ENCODE data around the gene ATG101. TPM values are rescaled to one million over a fixed set of nuclear protein-coding genes. Genes with fewer than 3 reads are reported as not detected.

The ATG101 gene
- polyA plus RNA-seq, 1 donor (not counting 4 experiments of a cell fraction or from before 2014, with no cell fraction given), result 62.7 TPM

DNA sequence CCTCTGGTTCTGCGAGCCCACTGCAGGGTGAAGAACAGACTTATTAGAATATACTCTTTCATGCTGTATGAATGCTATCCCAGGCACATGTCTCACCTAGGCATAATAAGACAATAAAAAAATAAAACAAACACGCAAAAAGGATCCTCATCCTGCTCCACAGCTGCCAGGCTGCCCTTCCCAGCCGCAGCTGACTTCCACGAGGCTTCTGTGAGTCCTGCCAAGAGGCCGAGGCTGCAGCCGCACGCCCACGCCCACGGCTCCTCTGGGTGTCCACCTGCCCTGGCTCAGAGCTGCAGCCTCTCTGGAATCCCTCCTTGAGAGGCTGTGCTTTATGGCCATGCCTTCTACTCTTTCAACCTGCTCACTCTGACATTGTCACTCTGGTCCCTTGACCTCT, 16.6 kb downstream of the ATG101 start:
- FAIRE-seq, result no peak
- no peak overlapping the region for H3K9ac ChIP-seq (ENCODE audit: control insufficient read depth, extremely low read depth, insufficient read depth, low read length)
- dilution Hi-C loops (cut with MboI; ENCODE audit: extremely low pct_ligation_motif_present, low sequenced_read_pairs), result no loop called here
- peaks cover 3% of the 10 kb centered on the region for H4K20me1 ChIP-seq (ENCODE audit: control insufficient read depth, extremely low read depth, insufficient read depth, low read length)
- H3K79me2 ChIP-seq (ENCODE audit: control insufficient read depth, insufficient read depth, low read length), result no peaks in the 10 kb centered on the region
- TF ChIP-seq EZH2 (IDR thresholded peaks at IDR 0.05; ENCODE audit: low read length), result no peak
- TF ChIP-seq, protein P1, sequence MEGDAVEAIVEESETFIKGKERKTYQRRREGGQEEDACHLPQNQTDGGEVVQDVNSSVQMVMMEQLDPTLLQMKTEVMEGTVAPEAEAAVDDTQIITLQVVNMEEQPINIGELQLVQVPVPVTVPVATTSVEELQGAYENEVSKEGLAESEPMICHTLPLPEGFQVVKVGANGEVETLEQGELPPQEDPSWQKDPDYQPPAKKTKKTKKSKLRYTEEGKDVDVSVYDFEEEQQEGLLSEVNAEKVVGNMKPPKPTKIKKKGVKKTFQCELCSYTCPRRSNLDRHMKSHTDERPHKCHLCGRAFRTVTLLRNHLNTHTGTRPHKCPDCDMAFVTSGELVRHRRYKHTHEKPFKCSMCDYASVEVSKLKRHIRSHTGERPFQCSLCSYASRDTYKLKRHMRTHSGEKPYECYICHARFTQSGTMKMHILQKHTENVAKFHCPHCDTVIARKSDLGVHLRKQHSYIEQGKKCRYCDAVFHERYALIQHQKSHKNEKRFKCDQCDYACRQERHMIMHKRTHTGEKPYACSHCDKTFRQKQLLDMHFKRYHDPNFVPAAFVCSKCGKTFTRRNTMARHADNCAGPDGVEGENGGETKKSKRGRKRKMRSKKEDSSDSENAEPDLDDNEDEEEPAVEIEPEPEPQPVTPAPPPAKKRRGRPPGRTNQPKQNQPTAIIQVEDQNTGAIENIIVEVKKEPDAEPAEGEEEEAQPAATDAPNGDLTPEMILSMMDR (optimal IDR thresholded peaks at IDR 0.05 in 1 of 3, IDR thresholded peaks at IDR 0.05 in 1 of 3, conservative IDR thresholded peaks at IDR 0.05 in 1 of 3; ENCODE audit: extremely low read depth in 1 of 3, insufficient read depth in 2 of 3, low read length in 3 of 3), result no peak
- no peaks in the 10 kb centered on the region for H3K9me3 ChIP-seq (ENCODE audit: control insufficient read depth, low read depth, low read length)
- H3K9me1 ChIP-seq (ENCODE audit: control insufficient read depth, extremely low read depth, insufficient read depth, low read length), result no peaks in the 10 kb centered on the region
- no peak overlapping the region for H3K4me3 ChIP-seq (ENCODE audit: control insufficient read depth in 2 of 3, extremely low read depth in 1 of 3, insufficient read depth in 2 of 3, low read depth in 1 of 3, low read length in 3 of 3)
- DNase-seq (ENCODE audit: low read depth, low spot score), result no peak
- H3K27me3 ChIP-seq (ENCODE audit: control insufficient read depth, extremely low read depth, insufficient read depth, low read length), result peaks cover 42% of the 10 kb centered on the region
- no peak overlapping the region for H3K27ac ChIP-seq (ENCODE audit: control insufficient read depth, insufficient read depth, low read length)
- H3K4me2 ChIP-seq (ENCODE audit: control insufficient read depth, extremely low read depth, insufficient read depth, low read depth, low read length), result no peak overlapping the region
- H3K36me3 ChIP-seq (ENCODE audit: control insufficient read depth in 2 of 2, extremely low read depth in 1 of 2, insufficient read depth in 2 of 2, low read length in 2 of 2), result no peaks in the 10 kb centered on the region
- no peaks in the 10 kb centered on the region for H3K4me1 ChIP-seq (ENCODE audit: control insufficient read depth, extremely low read depth, insufficient read depth, low read length)
- no peak overlapping the region for H2AFZ ChIP-seq (ENCODE audit: control insufficient read depth, low read length)

DNA sequence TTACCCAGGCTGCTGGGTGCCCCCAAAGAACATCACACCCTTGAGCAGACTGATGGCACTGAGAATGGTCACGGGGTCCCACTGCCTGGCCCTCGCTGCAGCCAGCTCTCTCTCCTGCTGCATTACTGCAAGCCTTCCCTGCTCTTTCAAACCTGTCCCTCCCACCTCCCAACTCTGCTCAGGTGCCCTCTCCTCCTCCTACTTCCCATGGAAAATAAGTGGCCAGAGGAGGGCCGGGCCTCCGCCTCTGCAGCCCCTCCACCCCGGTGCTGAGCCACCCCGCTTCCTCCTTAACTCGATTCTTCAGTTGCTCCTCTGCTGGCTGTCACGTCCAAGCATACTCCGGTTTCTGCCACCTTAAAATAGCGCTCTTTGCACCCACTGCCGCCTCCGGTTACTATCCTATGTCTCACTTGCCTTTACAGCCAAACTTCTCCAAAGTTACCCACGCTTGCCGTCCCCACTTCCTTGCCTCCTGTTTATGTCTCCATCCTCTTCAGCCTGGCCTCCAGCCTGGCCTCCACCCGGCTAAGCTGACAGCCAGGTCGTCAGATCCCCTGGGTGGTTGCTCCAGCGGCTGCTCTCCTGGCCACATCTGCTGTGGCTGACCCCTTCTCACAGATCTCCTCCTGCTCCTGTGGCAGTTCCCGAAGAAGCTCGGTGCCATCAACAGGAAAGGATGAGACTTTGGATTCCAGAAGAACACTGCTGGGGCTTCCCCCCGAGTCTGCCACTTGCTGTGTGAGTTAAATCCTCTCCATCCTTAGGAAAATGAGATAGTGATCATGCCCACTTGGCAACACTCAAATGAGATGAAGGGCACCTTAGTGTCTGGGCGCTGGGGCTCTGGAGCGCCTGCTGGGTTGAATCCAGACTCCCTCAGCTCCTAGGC, 17.4 kb downstream of the ATG101 start:
- DNase-seq (ENCODE audit: low read depth, low spot score), result no peak
- Histone ChIP-seq H3K27me3 (ENCODE audit: control insufficient read depth, extremely low read depth, insufficient read depth, low read length) (peaks cover 50% of the 10 kb centered on the region), H3K27ac (ENCODE audit: control insufficient read depth, insufficient read depth, low read length) (no peak overlapping the region), H3K9me3 (ENCODE audit: control insufficient read depth, low read depth, low read length) (no peaks in the 10 kb centered on the region), H3K9me1 (ENCODE audit: control insufficient read depth, extremely low read depth, insufficient read depth, low read length) (no peaks in the 10 kb centered on the region), H3K4me1 (ENCODE audit: control insufficient read depth, extremely low read depth, insufficient read depth, low read length) (no peaks in the 10 kb centered on the region), H3K4me3 (ENCODE audit: control insufficient read depth in 2 of 3, extremely low read depth in 1 of 3, insufficient read depth in 2 of 3, low read depth in 1 of 3, low read length in 3 of 3) (no peak overlapping the region), H3K4me2 (ENCODE audit: control insufficient read depth, extremely low read depth, insufficient read depth, low read depth, low read length) (no peak overlapping the region), H3K9ac (ENCODE audit: control insufficient read depth, extremely low read depth, insufficient read depth, low read length) (no peak overlapping the region), H3K36me3 (ENCODE audit: control insufficient read depth in 2 of 2, extremely low read depth in 1 of 2, insufficient read depth in 2 of 2, low read length in 2 of 2) (no peaks in the 10 kb centered on the region), H4K20me1 (ENCODE audit: control insufficient read depth, extremely low read depth, insufficient read depth, low read length) (peaks cover 3% of the 10 kb centered on the region), H3K79me2 (ENCODE audit: control insufficient read depth, insufficient read depth, low read length) (no peaks in the 10 kb centered on the region), H2AFZ (ENCODE audit: control insufficient read depth, low read length) (no peak overlapping the region)
- TF ChIP-seq, protein P1 (optimal IDR thresholded peaks at IDR 0.05 in 1 of 3, IDR thresholded peaks at IDR 0.05 in 1 of 3, conservative IDR thresholded peaks at IDR 0.05 in 1 of 3; ENCODE audit: extremely low read depth in 1 of 3, insufficient read depth in 2 of 3, low read length in 3 of 3), result no peak
- no peak for TF ChIP-seq EZH2 (IDR thresholded peaks at IDR 0.05; ENCODE audit: low read length)
- dilution Hi-C loops (cut with MboI; ENCODE audit: extremely low pct_ligation_motif_present, low sequenced_read_pairs), result no loop called here
- no peak for FAIRE-seq
